22Rv1 (cell line): ENCODE results near the gene ASMT.

Source experiments
- ZFX ChIP-seq: fragments of 450-650 bp; IDR thresholded peaks from 2 replicates; pipeline ENCODE4 v1.6.1; 2017; ENCODE audit warnings: antibody characterized with exemption, borderline replicate concordance
- TF ChIP-seq, protein P1 (sequence below): fragments of 450-650 bp; IDR thresholded peaks from 2 replicates; pipeline ENCODE4 v1.5.1; 2017; ENCODE audit warnings: mild to moderate bottlenecking

DNA sequence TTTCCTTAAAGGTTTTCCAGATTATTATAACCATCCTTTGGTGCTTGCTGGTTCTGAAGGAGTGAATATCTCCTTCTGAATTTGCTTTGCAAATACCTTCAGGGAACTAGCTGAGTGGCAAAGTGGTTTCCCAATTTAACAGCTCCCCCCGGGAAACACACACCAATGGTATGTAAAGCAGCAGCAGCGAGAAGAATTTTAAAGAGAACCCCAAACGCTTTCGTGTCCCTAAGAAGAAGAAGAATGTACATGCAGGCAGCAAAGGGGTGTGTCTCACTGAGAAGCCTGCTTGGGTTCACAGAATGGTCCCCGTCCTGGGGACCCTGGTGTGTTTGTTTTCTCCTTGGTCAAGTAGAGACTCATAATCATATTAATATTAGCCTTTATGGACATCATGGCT, 27.7 kb upstream of the ASMT start:
- TF ChIP-seq, protein P1, sequence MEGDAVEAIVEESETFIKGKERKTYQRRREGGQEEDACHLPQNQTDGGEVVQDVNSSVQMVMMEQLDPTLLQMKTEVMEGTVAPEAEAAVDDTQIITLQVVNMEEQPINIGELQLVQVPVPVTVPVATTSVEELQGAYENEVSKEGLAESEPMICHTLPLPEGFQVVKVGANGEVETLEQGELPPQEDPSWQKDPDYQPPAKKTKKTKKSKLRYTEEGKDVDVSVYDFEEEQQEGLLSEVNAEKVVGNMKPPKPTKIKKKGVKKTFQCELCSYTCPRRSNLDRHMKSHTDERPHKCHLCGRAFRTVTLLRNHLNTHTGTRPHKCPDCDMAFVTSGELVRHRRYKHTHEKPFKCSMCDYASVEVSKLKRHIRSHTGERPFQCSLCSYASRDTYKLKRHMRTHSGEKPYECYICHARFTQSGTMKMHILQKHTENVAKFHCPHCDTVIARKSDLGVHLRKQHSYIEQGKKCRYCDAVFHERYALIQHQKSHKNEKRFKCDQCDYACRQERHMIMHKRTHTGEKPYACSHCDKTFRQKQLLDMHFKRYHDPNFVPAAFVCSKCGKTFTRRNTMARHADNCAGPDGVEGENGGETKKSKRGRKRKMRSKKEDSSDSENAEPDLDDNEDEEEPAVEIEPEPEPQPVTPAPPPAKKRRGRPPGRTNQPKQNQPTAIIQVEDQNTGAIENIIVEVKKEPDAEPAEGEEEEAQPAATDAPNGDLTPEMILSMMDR = no peak
- TF ChIP-seq ZFX = no peak
